Ishikawa (cell line): ENCODE measurements around the gene ITGB8.

Source experiments
- EGR1 ChIP-seq: IDR thresholded peaks from 2 replicates; pipeline ENCODE4 v1.6.1; 2012
- EP300 ChIP-seq: IDR thresholded peaks from 2 replicates; pipeline ENCODE4 v1.6.1; 2012; ENCODE audit warnings: borderline replicate concordance
- NFIC ChIP-seq: IDR thresholded peaks from 2 replicates; pipeline ENCODE4 v1.6.1; 2012
- TAF1 ChIP-seq: IDR thresholded peaks from 2 replicates; pipeline ENCODE4 v1.6.1; 2012; ENCODE audit warnings: low read depth, mild to moderate bottlenecking
- YY1 ChIP-seq: IDR thresholded peaks from 2 replicates; pipeline ENCODE4 v1.6.1; 2012; ENCODE audit warnings: low read depth
- TF ChIP-seq, protein P1 (sequence below): IDR thresholded peaks from 2 replicates; pipeline ENCODE4 v1.6.1; 2012; ENCODE audit warnings: low read depth, mild to moderate bottlenecking

DNA sequence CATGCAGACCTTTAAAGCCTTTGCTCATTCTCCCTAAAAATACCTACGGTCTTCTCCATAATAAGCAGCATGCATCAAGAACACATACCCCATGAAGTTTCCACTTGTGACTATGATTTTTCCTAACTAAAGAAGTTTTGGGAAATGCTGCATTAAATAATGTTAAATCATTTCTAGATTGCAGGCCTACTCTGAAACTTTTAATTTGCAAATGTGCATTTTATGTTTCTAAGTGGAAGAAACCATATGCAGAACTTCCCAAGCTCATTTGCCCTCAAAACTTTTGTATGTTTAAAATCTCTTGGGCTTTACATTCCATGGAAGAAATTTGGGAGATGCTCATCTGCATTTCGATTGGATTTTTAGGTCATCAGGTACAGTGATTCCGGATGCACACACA is 63.6 kb downstream of the ITGB8 start:
- TF ChIP-seq EP300: no peak
- TF ChIP-seq, protein P1, sequence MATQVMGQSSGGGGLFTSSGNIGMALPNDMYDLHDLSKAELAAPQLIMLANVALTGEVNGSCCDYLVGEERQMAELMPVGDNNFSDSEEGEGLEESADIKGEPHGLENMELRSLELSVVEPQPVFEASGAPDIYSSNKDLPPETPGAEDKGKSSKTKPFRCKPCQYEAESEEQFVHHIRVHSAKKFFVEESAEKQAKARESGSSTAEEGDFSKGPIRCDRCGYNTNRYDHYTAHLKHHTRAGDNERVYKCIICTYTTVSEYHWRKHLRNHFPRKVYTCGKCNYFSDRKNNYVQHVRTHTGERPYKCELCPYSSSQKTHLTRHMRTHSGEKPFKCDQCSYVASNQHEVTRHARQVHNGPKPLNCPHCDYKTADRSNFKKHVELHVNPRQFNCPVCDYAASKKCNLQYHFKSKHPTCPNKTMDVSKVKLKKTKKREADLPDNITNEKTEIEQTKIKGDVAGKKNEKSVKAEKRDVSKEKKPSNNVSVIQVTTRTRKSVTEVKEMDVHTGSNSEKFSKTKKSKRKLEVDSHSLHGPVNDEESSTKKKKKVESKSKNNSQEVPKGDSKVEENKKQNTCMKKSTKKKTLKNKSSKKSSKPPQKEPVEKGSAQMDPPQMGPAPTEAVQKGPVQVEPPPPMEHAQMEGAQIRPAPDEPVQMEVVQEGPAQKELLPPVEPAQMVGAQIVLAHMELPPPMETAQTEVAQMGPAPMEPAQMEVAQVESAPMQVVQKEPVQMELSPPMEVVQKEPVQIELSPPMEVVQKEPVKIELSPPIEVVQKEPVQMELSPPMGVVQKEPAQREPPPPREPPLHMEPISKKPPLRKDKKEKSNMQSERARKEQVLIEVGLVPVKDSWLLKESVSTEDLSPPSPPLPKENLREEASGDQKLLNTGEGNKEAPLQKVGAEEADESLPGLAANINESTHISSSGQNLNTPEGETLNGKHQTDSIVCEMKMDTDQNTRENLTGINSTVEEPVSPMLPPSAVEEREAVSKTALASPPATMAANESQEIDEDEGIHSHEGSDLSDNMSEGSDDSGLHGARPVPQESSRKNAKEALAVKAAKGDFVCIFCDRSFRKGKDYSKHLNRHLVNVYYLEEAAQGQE: no peak
- no peak for TF ChIP-seq YY1
- TF ChIP-seq NFIC: no peak
- TF ChIP-seq TAF1: no peak
- no peak for TF ChIP-seq EGR1
